ENCODE measurements around the gene CRNKL1. TPM values are rescaled to one million over a fixed set of nuclear protein-coding genes. Genes with fewer than 3 reads are reported as not detected.
A peak's percentile ranks its signal among the peaks of the same experiment; 100 is the strongest.

The CRNKL1 gene
- total RNA-seq, 2 donors from 2014 or later, result 17.3 to 24.5 TPM

- no peaks in the 10 kb centered on the region for H3K36me3 ChIP-seq
- H3K27me3 ChIP-seq (replicated peaks; ENCODE audit: insufficient read depth), result no peaks in the 10 kb centered on the region
- ATAC-seq (ENCODE audit: insufficient number of reproducible peaks, low FRiP score, low read depth) (no peak), DNase-seq (ENCODE audit: low spot score) (no peak)
- TF ChIP-seq, protein P1, sequence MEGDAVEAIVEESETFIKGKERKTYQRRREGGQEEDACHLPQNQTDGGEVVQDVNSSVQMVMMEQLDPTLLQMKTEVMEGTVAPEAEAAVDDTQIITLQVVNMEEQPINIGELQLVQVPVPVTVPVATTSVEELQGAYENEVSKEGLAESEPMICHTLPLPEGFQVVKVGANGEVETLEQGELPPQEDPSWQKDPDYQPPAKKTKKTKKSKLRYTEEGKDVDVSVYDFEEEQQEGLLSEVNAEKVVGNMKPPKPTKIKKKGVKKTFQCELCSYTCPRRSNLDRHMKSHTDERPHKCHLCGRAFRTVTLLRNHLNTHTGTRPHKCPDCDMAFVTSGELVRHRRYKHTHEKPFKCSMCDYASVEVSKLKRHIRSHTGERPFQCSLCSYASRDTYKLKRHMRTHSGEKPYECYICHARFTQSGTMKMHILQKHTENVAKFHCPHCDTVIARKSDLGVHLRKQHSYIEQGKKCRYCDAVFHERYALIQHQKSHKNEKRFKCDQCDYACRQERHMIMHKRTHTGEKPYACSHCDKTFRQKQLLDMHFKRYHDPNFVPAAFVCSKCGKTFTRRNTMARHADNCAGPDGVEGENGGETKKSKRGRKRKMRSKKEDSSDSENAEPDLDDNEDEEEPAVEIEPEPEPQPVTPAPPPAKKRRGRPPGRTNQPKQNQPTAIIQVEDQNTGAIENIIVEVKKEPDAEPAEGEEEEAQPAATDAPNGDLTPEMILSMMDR (IDR thresholded peaks at IDR 0.05), result no peak
- H3K4me1 ChIP-seq (ENCODE audit: control insufficient read depth in 1 of 2, low read depth in 2 of 2), result peaks cover 19 to 66% of the 10 kb centered on the region in 2 donors
- H3K9me3 ChIP-seq, result no peaks in the 10 kb centered on the region
- H3K4me3 ChIP-seq, result no peak overlapping the region
- peak overlapping the region; percentile 10 to 38 for H3K27ac ChIP-seq
Observed at GRCh38 chr20:19986419-19986818, 65.8 kb downstream of the CRNKL1 start.

Other genes with a start within 250 kb of the CRNKL1 start
- 10 to 100 TPM; 14.6 to 16.9 TPM for gene NAA20, start 35.1 kb downstream of the CRNKL1 start, total RNA-seq
- gene CFAP61, start 66 bp upstream of the CRNKL1 start, total RNA-seq, result under 1 TPM in 1 of 2 donors, not detected in 1; 0.27 TPM